ENCODE data around the gene CDH2. TPM values are rescaled to one million over a fixed set of nuclear protein-coding genes. Genes with fewer than 3 reads are reported as not detected.

Gene CDH2
- polyA plus RNA-seq, 1 donor, result 109 TPM

GRCh38 chr18:27995770-27996502 lies 181.0 kb downstream of the CDH2 start:
- no peak for DNase-seq

GRCh38 chr18:27994571-27994970 lies 182.4 kb downstream of the CDH2 start:
- no peak for DNase-seq

- no peak for DNase-seq
Observed at GRCh38 chr18:27991391-27991790, 185.5 kb downstream of the CDH2 start.

GRCh38 chr18:27985832-27986231 lies 191.1 kb downstream of the CDH2 start:
- DNase-seq, result no peak

- DNase-seq, result no peak
Observed at GRCh38 chr18:27983780-27984179, 193.2 kb downstream of the CDH2 start.

GRCh38 chr18:27976806-27977408 lies 200.0 kb downstream of the CDH2 start:
- DNase-seq, result no peak

- DNase-seq, result no peak
Observed at GRCh38 chr18:27970321-27970720, 206.6 kb downstream of the CDH2 start.

GRCh38 chr18:27969206-27969605 lies 207.7 kb downstream of the CDH2 start:
- no peak for DNase-seq

GRCh38 chr18:27967913-27968824 lies 208.8 kb downstream of the CDH2 start:
- DNase-seq, result no peak

- DNase-seq, result no peak
Observed at GRCh38 chr18:27966881-27967280, 210.0 kb downstream of the CDH2 start.

- DNase-seq, result no peak
Observed at GRCh38 chr18:27964811-27965210, 212.1 kb downstream of the CDH2 start.

- no peak for DNase-seq
Observed at GRCh38 chr18:27959101-27959500, 217.8 kb downstream of the CDH2 start.

- DNase-seq, result no peak
Observed at GRCh38 chr18:27956001-27956640, 220.8 kb downstream of the CDH2 start.

GRCh38 chr18:27954226-27954625 lies 222.7 kb downstream of the CDH2 start:
- no peak for DNase-seq

GRCh38 chr18:27952741-27953140 lies 224.2 kb downstream of the CDH2 start:
- DNase-seq, result no peak

GRCh38 chr18:27950648-27951228 lies 226.2 kb downstream of the CDH2 start:
- DNase-seq, result no peak

GRCh38 chr18:27948986-27949385 lies 227.9 kb downstream of the CDH2 start:
- DNase-seq, result no peak

GRCh38 chr18:27942706-27943105 lies 234.2 kb downstream of the CDH2 start:
- no peak for DNase-seq

GRCh38 chr18:27931535-27931934 lies 245.4 kb downstream of the CDH2 start:
- DNase-seq, result no peak

GRCh38 chr18:27922780-27923179 lies 254.2 kb downstream of the CDH2 start:
- DNase-seq, result peak; percentile 1

- peak; percentile 2 for DNase-seq
Observed at GRCh38 chr18:27921904-27922751, 254.8 kb downstream of the CDH2 start.

All from left kidney (tissue), 2 donors.